ENCODE results near the gene MAFG. TPM values are rescaled to one million over a fixed set of nuclear protein-coding genes. Genes with fewer than 3 reads are reported as not detected.

MAFG gene
- total and polyA plus RNA-seq, 2 of the 13 experiments (the other 11 are each of a cell fraction or from before 2014, with no cell fraction given): 14.5 to 20.0 TPM

GRCh38 chr17:81976332-81977210 lies 49.0 kb upstream of the MAFG start (continued):
- TF ChIP-seq ZBTB26 (CRISPR knock-in tag; IDR thresholded peaks at IDR 0.05; ENCODE audit: borderline replicate concordance) (no peak), ELF3 (CRISPR knock-in tag; IDR thresholded peaks at IDR 0.05) (no peak; the same call in 1 of the 2 replicates), ZNF256 (CRISPR knock-in tag; conservative IDR thresholded peaks at IDR 0.05) (no peak), BRCA1 (CRISPR knock-in tag; IDR thresholded peaks at IDR 0.05) (no peak), ZZZ3 (CRISPR knock-in tag; IDR thresholded peaks at IDR 0.05; ENCODE audit: borderline replicate concordance) (no peak; the same call in 1 of the 2 replicates), PHF8 (CRISPR knock-in tag; IDR thresholded peaks at IDR 0.05) (no peak), ZNF281 (CRISPR knock-in tag; IDR thresholded peaks at IDR 0.05; ENCODE audit: borderline replicate concordance) (peak; percentile 90), ZNF670 (CRISPR knock-in tag; IDR thresholded peaks at IDR 0.05; ENCODE audit: borderline replicate concordance) (peak; percentile 67; the same call in 1 of the 2 replicates), KLF15 (CRISPR knock-in tag; IDR thresholded peaks at IDR 0.05; ENCODE audit: borderline replicate concordance) (no peak), ZNF510 (CRISPR knock-in tag; IDR thresholded peaks at IDR 0.05; ENCODE audit: low read depth) (peak; percentile 82; the same call in 1 of the 2 replicates), GRHL1 (CRISPR knock-in tag; conservative IDR thresholded peaks at IDR 0.05) (no peak), ARHGAP35 (CRISPR knock-in tag; IDR thresholded peaks at IDR 0.05; ENCODE audit: borderline replicate concordance) (peak; percentile 68; the same call in 1 of the 2 replicates), ZNF484 (CRISPR knock-in tag; IDR thresholded peaks at IDR 0.05; ENCODE audit: borderline replicate concordance, low read depth) (no peak), ZNF350 (CRISPR knock-in tag; IDR thresholded peaks at IDR 0.05; ENCODE audit: borderline replicate concordance, low read depth) (peak; percentile 71; the same call in 1 of the 2 replicates), USF2 (IDR thresholded peaks at IDR 0.05; ENCODE audit: low read depth, low read length) (no peak), USF2 (CRISPR knock-in tag; IDR thresholded peaks at IDR 0.05; ENCODE audit: borderline replicate concordance) (no peak), ZNF773 (CRISPR knock-in tag; IDR thresholded peaks at IDR 0.05; ENCODE audit: borderline replicate concordance) (no peak), SKI (IDR thresholded peaks at IDR 0.05; ENCODE audit: partially characterized antibody) (no peak), CREBL2 (CRISPR knock-in tag; IDR thresholded peaks at IDR 0.05; ENCODE audit: borderline replicate concordance) (peak; percentile 57; the same call in 1 of the 2 replicates), BRD4 (CRISPR knock-in tag; IDR thresholded peaks at IDR 0.05) (no peak)

Data from HepG2 (cell line).